HuH-7.5 (cell line): ENCODE results near the gene UAP1L1.
A peak's percentile ranks its signal among the peaks of the same experiment; 100 is the strongest.
"Not testable (repeated sequence)": the region's sequence is repeated elsewhere in the genome, so short reads cannot be mapped to it uniquely, and the experiment has no call there.

Experiments
- DNase-seq: peaks from one replicate; pipeline ENCODE4 v3.0.0; 2011; ENCODE audit warnings: low spot score

UAP1L1 gene, protein sequence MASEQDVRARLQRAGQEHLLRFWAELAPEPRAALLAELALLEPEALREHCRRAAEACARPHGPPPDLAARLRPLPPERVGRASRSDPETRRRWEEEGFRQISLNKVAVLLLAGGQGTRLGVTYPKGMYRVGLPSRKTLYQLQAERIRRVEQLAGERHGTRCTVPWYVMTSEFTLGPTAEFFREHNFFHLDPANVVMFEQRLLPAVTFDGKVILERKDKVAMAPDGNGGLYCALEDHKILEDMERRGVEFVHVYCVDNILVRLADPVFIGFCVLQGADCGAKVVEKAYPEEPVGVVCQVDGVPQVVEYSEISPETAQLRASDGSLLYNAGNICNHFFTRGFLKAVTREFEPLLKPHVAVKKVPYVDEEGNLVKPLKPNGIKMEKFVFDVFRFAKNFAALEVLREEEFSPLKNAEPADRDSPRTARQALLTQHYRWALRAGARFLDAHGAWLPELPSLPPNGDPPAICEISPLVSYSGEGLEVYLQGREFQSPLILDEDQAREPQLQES

DNA sequence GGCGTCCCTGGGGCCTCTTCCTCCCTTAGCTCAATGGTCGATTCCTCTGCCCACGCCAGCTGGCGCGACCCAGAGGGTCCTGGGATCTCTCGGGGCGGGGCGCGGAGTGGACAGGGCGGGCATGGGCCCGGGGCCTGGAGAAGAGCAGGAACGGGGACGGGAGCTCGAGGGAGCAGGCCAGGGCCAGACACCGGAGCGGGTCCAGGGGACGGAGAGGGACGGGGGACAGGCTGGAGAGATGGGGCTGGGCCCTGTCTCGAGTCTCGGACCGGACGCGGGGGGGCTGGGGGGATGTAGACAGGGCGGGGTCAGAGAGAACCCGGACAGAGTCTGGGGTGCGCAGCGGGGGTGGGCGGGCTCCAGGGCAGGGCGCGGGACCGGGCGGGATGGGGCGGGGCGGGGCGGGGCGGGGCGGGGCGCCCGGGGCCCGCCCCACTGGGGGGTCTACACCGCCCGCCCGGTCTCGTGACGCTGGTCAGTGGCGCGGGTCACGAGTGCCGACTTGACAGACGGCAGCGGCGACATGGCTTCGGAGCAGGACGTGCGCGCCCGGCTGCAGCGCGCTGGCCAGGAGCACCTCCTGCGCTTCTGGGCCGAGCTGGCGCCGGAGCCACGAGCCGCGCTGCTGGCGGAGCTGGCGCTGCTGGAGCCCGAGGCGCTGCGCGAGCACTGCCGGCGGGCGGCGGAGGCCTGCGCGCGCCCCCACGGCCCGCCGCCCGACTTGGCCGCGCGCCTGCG is at the start of gene UAP1L1:
TSS of gene UAP1L1 (plus strand) at position 508 of the 738 bp plus-strand sequence. CDS start at position 524, 16 bp downstream.
- peak; percentile 61 for DNase-seq

DNA sequence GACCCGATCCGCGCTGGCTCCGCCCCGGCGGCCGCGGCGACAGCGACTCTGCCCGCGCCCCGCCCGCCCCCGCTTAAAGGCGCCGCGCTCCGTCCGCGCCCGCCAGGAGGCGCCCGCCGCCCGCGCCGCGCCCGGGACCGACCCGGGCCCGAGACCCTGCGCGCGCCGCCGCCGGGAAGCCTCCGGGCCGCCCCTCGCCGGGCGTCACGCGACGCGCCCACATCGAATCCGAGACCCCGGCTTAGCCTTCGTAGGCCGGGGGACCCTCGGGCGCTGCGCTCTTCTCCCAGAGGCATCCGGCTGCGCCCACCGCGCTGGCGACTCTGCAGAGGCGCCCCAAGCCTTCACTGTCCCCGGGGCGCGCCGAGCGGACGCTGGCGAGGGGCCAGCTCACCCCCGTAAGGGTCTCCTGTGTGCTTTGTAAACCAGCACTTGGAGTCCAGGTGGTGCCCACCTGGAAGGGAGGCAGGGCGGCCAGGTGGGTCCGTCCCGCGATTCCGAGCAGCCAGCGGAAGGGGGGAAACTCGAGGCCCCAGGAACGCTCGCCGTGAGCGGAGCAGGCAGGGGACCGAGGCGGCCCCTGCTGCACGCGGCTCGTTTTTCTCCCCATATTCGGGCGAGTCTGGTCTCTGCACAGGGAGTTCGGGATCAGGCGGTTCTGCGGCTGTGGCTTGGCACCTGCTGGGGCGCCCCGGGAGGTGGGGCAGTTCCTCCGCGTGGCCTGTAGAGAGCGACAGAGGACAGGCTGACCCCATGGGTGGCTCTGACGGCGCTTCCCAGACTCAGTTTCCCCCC is 48.9 kb upstream of the UAP1L1 start:
- peak; percentile 77 for DNase-seq

DNA sequence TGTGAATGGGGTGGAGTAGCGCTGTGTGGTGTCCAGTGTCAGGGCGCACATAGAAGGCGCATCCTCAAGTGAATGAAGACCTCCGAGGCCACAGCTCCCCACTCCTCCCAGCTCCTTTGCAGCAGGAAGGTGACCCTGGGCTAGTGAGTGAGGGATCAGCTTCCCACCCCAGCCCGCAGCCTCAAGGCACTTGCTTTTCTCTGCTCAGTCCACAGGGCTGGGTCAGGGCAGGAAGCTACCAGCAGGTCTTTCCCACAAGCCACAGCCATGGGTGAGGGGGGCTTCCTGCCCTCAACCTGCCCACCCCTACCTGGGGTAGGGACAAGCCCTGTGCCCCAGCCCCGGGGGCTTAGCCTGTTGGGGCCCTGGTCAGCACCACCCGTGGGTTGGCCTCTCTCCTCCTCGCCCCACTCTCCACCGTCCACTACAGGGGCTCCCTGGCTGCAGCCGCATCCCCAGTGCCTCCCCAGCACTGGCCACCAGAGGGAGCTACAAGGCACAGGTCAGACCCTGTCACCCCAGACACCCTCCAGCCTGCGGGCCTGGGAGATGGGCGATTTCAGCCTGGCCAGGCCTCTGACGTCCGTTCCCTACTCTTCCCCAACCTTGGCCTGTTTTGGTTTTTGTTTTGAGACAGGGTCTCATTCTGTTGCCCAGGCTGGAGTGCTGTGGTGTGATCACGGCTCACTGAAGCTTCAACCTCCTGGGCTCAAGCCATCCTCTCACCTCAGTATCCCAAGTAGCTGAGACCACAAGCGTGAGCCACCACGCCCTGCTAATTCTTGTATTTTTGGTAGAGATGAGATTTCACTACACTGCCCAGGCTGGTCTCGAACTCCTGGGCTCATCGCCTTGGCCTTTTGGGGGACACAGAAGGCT is 48.0 kb upstream of the UAP1L1 start:
- peak; percentile 93 for DNase-seq

DNA sequence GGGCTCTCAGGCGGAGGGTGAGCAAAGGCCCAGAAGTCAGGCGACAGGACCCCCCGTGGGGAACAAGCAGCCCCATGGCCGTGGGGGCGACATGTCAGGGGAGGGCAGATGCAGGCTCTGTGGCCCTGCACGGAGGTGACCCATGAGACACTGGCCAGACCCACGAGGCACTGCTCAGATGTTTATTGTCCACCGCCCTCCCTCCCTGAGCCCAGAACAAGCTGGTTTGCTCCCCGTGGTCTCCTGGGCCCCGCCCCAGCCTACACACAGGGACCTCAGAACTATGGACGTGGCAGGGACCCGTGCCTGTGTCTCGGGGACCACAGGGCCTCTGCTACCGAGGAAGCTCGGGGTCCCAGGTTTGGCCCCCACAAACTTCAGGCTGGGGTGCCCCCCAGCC is 47.3 kb upstream of the UAP1L1 start:
- DNase-seq: no peak

DNA sequence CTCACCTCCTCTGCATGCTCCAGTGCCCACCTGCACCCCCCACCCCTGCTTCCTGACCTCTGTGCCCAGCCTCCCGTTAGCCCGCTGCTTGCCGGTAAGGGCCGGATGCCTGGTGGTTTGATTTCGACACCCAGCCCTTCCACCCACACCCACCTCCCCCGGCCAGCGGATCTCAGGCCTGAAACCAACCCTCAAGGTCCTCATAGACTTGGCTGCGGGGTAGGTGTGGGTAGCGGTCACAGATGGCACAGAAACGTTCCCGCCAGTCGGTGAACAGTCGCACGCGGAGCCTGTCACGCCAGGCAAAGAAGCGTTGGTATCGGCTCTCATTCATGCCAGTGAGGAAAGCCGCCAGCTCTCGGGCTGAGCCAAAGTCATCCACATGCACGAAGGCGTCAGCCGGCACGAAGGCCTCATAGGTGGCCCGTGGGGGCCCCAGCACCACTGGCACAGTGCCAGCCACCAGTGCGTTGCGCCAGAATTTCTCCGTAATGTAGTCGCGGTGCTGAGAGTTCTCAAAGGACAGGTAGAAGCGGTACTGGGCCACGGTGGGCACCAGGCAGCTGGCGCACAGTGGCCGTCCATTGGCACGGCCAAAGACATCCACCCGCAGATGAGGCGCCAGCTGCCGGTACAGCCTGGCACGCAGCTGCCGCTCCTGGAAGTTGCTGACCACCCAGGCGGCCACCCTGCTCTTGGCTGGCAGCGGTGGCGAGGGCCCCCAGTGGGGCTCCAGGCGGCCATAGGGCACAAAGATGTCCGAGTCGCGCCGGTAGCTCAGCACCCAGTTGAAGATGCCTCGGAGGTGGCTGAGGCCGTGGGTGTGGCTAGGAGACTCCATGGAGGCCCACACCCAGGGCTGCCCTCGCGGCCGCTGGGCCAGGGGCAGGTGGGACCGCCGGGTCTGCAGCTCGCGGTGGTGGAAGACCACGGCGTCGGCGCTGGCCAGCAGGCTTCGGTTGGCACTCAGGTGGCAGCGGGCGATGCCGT is 46.5 kb upstream of the UAP1L1 start:
- no peak for DNase-seq

DNA sequence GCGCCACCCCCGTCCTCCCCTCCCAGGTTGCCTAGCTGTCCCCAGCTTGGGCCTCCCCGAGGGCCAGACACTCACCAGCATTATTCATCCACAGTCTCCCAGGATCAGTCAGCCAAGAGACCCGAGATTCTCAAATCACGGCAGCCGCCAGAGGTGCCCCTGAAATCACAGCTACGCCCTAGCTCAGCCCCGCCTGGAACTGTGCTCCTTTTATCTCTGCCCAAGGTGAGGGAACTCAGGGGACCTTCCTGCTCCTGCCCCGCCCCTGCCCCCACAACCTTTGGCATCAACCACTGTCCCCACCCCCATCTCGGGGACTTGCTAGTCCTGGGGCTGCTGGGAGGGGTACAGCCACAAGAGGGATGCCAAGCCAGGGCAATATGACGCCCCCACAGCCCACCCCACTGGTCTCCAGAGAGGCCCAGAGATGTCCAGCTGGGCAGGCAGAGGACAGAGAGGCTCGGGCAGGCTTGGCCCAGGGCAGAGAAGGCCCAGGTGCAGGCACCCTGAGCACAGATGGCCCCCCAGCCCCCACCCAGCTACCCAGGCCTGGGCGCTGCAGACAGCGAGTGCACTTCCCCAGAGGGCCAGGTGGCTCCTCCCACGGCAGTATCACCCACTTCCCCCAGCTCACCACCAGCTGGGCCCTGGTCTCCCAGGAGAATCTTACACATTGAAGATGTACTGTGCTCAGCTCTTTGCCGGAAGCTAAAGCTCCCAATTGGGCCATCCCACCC is 45.2 kb upstream of the UAP1L1 start, which contains the start of gene FUT7:
TSS of gene FUT7 (minus strand) at position 185 of the 737 bp plus-strand sequence. CDS start at position 88, 97 bp downstream.
- DNase-seq: no peak

DNA sequence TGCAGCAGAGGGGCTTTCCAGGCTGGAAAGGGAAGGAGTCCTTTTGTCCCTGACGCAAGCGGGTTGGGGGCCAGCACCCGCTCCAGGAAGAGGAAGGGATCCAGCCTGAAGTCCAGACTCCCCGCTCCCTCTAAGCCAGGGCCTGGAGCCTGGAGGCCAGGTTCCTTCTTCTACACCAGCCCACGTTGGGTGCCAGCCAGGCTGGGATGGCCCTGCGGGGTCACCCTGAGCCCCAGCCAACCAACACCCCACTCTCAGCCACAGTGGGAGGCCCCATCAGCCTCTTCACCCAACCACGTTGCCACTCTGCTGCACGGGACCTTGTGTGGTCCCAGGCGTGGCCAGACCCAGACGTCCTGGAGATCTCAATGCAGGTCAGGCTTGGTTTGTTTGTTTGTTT is 44.5 kb upstream of the UAP1L1 start:
- DNase-seq: no peak

DNA sequence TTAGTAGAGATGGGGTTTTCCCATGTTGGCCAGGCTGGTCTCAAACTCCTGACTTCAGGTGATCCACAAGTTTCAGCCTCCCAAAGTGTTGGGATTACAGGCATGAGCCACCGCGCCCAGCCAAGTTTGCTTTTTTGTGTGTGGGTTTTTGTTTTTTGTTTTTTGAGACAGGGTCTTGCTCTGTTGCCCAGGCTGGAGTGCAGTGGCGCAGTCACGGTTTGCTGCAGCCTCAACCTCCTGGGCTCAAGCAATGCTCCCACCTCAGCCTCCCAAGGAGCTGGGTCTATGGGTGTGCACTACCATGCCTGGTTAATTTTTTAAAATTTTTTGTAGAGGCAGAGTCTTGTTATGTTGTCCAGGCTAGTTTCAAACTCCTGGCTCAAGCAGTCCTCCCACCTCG is 43.8 kb upstream of the UAP1L1 start:
- DNase-seq: not testable (repeated sequence)

DNA sequence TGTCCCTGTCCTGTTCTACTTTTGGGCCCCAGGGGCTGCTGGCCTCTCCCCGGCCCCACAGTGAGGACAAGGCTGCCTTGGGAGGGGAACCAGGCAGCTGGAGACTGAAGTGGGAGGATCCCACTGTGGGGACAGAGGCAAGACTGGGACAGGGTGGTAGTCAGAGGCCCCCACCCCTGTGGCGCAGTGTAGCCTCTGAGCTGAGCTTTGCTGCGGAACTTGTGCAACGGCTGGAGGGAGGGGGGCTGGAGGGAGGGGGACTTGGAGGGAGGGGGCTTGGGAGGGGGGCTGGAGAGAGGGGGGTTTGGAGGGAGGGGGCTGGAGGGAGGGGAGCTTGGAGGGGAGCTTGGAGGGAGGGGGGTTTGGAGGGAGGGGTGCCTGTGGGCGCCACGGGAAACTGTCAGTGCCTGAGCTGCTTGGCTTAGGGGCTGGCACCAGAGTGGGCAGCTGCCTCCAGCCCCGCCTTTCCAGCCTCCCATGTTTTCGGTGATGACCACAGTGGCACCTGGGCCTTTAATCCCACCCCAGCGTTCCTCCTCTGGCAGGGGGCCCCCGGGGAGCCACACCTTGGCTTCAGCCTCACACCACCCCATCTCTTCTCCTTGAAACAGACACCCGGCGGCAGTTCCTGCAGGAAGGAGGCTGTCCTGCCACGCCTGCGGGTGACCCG is 43.1 kb upstream of the UAP1L1 start:
- DNase-seq: no peak

DNA sequence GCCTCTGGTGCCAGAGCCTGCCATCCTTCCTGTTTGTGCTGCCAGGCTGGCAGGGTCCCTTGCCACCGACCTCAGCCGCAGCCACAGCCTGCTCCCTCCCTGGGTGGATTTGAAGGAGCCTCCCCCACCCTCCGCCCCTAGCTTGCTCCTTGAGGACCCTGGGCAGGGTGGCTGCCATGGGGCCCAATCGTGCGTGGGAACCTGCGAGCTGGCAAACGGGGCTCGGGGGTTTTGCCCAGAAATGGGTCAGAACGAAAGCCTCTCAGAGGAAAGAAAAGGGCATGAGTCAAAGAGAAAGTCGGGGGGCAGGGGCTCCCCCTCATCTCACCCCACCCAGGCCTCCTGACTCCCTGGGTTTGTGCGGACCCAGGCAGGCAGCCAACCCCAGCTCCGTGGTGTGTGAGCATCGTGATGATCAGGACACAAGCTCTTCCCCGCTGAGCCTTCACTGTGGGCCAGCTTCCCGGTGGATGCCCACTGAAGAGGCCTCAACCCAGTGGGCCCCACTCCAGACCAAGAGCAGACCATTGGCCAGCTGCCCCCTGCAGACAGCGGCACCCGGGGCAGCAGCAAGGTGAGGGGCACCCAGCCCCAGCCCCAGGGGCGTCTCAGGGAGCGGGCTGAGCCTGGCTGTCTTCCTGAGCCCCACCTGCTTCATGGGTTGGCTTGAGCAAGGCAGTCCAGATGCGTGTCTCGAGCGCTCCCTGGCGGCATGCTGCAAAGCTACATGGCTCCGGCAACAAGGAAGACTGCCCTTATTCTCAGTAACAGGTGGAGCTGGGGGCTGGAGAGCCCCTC is 42.4 kb upstream of the UAP1L1 start:
- peak; percentile 98 for DNase-seq

DNA sequence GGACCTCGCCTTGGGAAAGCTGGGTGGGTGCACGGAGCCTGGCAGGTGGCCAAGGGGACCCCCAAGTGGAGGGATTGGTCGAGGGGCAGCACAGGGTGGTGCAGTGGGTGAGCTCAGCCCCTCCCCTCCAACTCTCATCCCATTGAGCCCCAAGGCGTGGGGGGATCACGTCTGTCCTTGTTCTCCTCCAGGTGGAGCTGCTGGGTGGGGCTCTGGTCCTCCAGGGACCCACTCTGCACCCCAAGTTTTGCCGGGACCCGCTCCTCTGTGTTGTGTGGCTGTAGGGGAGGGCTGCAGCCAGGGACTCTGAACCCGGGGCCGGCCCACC is 41.8 kb upstream of the UAP1L1 start:
- DNase-seq: no peak

DNA sequence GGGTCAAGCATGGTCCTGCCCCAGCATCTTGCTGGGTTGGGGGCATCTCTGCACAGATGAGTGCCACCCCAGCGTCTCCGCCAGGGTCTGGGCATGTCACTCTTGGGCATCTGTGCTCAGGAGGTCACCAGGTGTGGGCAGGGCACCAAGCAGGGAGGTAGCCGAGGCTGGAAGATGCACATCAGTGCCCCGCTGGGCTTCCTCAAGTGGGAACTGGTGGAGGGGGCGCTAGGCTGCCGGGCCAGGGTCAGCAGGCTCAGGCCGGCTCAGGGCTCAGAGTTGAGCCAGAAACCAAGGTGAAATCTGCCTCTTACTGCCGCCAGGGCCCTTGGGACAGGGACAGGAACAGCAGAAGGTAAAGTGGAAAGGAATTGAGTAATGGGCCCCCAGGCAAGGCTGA is 41.4 kb upstream of the UAP1L1 start:
- DNase-seq: no peak

DNA sequence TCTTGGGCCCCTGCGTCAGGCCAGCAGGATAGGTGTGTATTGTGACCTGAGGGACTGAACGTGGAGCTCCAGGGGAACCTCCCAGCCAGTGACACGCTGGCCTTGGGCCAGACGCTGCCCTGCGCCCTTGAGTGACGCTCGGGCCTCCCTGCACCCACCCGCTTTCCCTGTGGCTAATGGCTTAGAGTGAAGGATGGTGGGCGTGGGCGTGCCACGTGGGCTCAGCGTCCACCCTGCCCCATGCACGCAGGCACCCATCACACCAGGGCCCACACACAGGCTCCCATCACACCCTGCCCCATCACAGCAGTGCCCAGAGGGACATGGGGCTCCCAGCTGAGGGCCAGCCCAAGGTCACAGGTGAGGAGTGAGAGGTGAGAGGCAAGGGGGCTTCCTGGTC is 40.3 kb upstream of the UAP1L1 start:
- DNase-seq: no peak

DNA sequence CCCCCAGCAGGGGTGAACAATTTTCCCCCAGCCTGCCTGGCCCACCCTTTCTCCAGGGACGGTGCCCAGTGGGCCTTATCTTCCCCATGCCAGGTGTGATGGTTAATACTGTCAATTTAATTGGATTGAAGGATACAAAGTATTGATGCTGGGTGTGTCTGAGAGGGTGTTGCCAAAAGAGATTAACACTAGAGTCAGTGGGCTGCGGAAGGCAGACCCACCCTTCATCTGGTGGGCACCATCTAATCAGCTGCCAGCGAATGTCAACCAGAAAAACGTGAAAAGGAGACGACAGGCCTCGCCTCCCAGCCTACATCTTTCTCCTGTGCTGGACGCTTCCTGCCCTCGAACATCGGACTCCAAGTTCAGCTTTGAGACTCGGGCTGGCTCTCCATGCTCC is 39.8 kb upstream of the UAP1L1 start:
- no peak for DNase-seq

DNA sequence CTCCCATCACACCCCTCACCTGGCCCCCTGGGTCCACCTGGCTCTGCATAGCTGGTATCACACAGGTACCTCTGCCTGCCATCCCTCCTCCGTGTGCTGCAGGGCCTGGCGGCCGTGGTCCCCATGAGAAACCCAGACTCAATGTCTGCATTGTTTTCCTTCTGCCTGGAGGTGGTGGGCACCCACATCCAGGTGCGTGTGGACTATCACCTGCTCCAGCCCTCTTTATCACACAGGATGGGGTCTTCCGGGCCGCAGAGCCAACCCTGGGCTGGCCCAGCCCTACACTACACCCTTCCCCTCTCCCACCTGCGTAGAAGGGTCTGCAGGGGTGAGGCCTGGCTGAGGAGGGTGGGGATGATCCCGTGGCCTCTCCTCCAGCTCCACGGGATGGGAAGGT is 38.4 kb upstream of the UAP1L1 start:
- DNase-seq: no peak

DNA sequence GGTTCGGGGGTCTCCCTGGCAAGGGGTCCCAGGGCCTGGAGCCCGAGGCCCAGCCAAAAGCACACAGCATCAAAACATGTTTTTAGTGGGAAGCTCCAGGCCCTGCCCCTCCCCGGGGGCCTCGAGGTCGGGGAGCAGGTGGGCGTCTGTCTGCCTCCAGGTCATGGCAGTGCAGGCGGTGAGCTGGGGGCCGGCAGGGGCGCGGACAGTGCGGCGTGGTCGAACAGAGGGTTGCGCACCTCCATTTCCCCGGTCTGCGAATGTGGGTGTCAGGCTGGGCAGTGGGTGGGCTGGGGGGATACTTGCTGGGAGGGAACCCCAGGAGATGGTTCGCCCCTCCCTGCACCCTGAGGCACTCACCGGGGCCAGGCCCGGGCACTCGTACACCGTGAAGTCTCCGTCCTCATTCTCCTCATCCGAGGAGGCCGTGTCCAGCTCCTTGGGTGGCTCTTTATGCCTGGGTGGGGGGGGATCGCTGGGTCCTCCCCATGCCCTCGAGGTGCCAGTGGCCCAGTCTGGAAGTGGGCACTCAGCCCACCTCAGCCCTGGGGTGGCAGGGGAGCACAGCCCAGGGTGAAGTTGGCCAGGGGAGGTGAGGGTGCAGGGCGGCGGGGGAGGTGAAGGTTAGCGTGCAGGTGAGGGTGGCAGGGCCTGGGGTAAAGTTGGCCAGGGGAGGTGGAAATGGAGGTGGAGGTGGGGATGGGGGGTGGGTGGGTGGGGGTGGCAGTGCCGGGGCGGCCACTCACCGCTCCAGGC is 37.5 kb upstream of the UAP1L1 start:
- DNase-seq: no peak

DNA sequence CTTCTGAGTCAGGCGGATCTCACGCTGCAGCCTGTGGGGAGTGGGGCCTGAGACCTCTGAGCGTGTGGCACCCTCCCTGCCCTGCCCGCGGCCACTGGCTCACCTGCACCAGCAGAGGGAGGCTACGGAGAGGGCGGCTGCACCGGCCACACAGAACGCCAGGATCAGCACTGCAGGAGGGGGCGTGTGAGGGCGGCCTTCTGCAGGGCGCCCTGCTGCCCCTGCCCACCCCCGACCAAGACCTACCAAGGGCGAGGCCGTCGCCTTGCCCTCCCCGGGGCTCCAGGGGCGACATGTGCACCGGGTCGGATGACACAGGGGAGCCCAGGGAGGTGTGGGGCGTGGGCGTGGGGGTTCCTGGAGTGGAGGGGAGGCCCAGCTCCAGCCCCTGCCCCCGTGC is 36.7 kb upstream of the UAP1L1 start:
- no peak for DNase-seq
